Right forelimb (tissue), 1 donor: ENCODE results near the gene SCN1B.
"Not testable (repeated sequence)": the region's sequence is repeated elsewhere in the genome, so short reads cannot be mapped to it uniquely, and the experiment has no call there.

ENCODE experiments used
- DNase-seq: peaks from one replicate; pipeline ENCODE4 v3.0.0-alpha.2; 2018

SCN1B gene

GRCh38 chr19:35002037-35002535, 28.2 kb upstream of the SCN1B start:
- no peak for DNase-seq

- DNase-seq = no peak
Measured at GRCh38 chr19:35004517-35005255, 25.6 kb upstream of the SCN1B start.

- DNase-seq = no peak
Measured at GRCh38 chr19:35005256-35005977, 24.9 kb upstream of the SCN1B start.

- not testable (repeated sequence) for DNase-seq
Measured at GRCh38 chr19:35006007-35006341, 24.3 kb upstream of the SCN1B start.

GRCh38 chr19:35006342-35006998, 23.8 kb upstream of the SCN1B start:
- no peak for DNase-seq

- DNase-seq = no peak
Measured at GRCh38 chr19:35006999-35007365, 23.3 kb upstream of the SCN1B start.

- not testable (repeated sequence) for DNase-seq
Measured at GRCh38 chr19:35007427-35007826, 22.8 kb upstream of the SCN1B start.

GRCh38 chr19:35008891-35009341, 21.4 kb upstream of the SCN1B start:
- DNase-seq = no peak

GRCh38 chr19:35009424-35010415, 20.6 kb upstream of the SCN1B start:
- no peak for DNase-seq

GRCh38 chr19:35011091-35011689, 19.1 kb upstream of the SCN1B start:
- no peak for DNase-seq

- no peak for DNase-seq
Measured at GRCh38 chr19:35011737-35012682, 18.3 kb upstream of the SCN1B start.

GRCh38 chr19:35013041-35013819, 17.0 kb upstream of the SCN1B start:
- DNase-seq = peak; percentile 78

- no peak for DNase-seq
Measured at GRCh38 chr19:35013820-35014754, 16.2 kb upstream of the SCN1B start.

- not testable (repeated sequence) for DNase-seq
Measured at GRCh38 chr19:35014774-35015173, 15.5 kb upstream of the SCN1B start.

- no peak for DNase-seq
Measured at GRCh38 chr19:35015270-35015953, 14.9 kb upstream of the SCN1B start.

GRCh38 chr19:35015954-35016351, 14.3 kb upstream of the SCN1B start:
- DNase-seq = no peak

GRCh38 chr19:35017507-35017906, 12.8 kb upstream of the SCN1B start:
- no peak for DNase-seq

GRCh38 chr19:35018379-35018778, 11.9 kb upstream of the SCN1B start:
- DNase-seq = no peak
